Vagina (tissue), 2 donors: Measurements from ENCODE around the gene MYO3B. TPM values are rescaled to one million over a fixed set of nuclear protein-coding genes. Genes with fewer than 3 reads are reported as not detected.
A peak's percentile ranks its signal among the peaks of the same experiment; 100 is the strongest.

ENCODE experiments used
- DNase-seq, 2 donors: peaks; one replicate each; pipeline ENCODE4 v3.0.0-alpha.2; 2017; ENCODE audit errors: extremely low spot score in 2 of 2
- H3K27ac ChIP-seq: fragments of 200-600 bp; sonication (generic); one replicate; pipeline ENCODE4 v1.5.1; 2019
- H3K27me3 ChIP-seq: fragments of 200-600 bp; sonication (generic); one replicate; pipeline ENCODE4 v1.5.1; 2019
- H3K36me3 ChIP-seq, 2 donors: fragments of 200-600 bp; sonication (generic); one replicate each; pipeline ENCODE4 v1.5.1; 2017 to 2019
- H3K4me1 ChIP-seq: fragments of 200-600 bp; sonication (generic); one replicate; pipeline ENCODE4 v1.5.1; 2019
- H3K4me3 ChIP-seq, 2 donors: fragments of 200-600 bp; sonication (generic); 1 replicate in 1 of 2; 2 replicates in 1 of 2; pipeline ENCODE4 v1.5.1; 2016 to 2019
- H3K9me3 ChIP-seq: fragments of 200-600 bp; sonication (generic); one replicate; pipeline ENCODE4 v1.5.1; 2019
- POLR2A ChIP-seq, 2 donors: fragments of 450-650 bp; IDR thresholded peaks; one replicate each; pipeline ENCODE4 v1.6.1; 2017; ENCODE audit warnings: antibody characterized with exemption in 2 of 2, mild to moderate bottlenecking in 2 of 2, moderate library complexity in 2 of 2
- POLR2AphosphoS5 ChIP-seq, 2 donors: sonication (generic); formaldehyde crosslinking; IDR thresholded peaks; one replicate each; pipeline ENCODE4 v1.9.0; 2017; ENCODE audit warnings: antibody characterized with exemption in 2 of 2, mild to moderate bottlenecking in 2 of 2, low read depth in 1 of 2; ENCODE audit not compliant: insufficient read depth in 1 of 2
- intact Hi-C: fragments of 100-400 bp; cut with DNase I; formaldehyde crosslinking; loops from one replicate; pipeline ENCODE4 v1.15.1; 2023
- total RNA-seq: library from RNA; depleted of rRNA; stranded (reverse); fragments of >200 nt; gene quantifications from one replicate; pipeline ENCODE4 v1.2.3, GENCODE V29; 2016
- TF ChIP-seq, protein P1 (sequence below), 3 experiments: fragments of 450-650 bp in 2 of 3; fragments of 200-600 bp in 1 of 3; sonication (generic) in 1 of 3; IDR thresholded peaks; one replicate each; pipeline ENCODE4 v1.5.1; 2017 to 2019; ENCODE audit warnings: antibody characterized with exemption in 3 of 3, mild to moderate bottlenecking in 2 of 3, moderate library complexity in 2 of 3

The MYO3B gene
- total RNA-seq, 1 donor from 2014 or later: 0.49 TPM

DNA sequence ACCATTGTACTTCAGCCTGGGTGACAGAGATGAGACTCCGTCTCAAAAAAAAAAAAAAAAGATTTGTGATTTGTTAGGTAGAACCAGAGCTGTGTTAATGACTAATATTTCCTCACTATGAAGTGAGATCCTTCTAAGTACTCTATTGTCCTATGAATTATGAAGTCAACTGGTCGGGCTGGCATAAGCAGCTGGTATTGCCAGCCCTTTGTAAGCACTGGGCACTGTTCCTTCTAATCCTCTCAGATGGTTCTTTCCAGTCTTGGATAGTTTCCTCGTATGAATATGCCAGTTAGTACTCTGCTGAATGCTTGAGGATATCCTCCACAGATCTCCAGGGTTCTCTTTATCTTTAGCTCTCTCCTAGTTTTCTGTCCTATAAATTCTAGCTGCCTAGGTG, 314.1 kb downstream of the MYO3B start:
- Histone ChIP-seq H3K36me3 (no peaks in the 10 kb centered on the region), H3K4me3 (no peak overlapping the region), H3K9me3 (no peaks in the 10 kb centered on the region), H3K27ac (no peak overlapping the region), H3K4me1 (no peaks in the 10 kb centered on the region), H3K27me3 (no peaks in the 10 kb centered on the region)
- DNase-seq: no peak
- TF ChIP-seq, protein P1, sequence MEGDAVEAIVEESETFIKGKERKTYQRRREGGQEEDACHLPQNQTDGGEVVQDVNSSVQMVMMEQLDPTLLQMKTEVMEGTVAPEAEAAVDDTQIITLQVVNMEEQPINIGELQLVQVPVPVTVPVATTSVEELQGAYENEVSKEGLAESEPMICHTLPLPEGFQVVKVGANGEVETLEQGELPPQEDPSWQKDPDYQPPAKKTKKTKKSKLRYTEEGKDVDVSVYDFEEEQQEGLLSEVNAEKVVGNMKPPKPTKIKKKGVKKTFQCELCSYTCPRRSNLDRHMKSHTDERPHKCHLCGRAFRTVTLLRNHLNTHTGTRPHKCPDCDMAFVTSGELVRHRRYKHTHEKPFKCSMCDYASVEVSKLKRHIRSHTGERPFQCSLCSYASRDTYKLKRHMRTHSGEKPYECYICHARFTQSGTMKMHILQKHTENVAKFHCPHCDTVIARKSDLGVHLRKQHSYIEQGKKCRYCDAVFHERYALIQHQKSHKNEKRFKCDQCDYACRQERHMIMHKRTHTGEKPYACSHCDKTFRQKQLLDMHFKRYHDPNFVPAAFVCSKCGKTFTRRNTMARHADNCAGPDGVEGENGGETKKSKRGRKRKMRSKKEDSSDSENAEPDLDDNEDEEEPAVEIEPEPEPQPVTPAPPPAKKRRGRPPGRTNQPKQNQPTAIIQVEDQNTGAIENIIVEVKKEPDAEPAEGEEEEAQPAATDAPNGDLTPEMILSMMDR (IDR thresholded peaks at IDR 0.05): no peak
- TF ChIP-seq POLR2AphosphoS5 (IDR thresholded peaks at IDR 0.05; ENCODE audit: insufficient read depth in 1 of 2, low read depth in 1 of 2) (peak in 1 of 2 donors; percentile 14), POLR2A (IDR thresholded peaks at IDR 0.05) (no peak)
- intact Hi-C loops: no loop called here

DNA sequence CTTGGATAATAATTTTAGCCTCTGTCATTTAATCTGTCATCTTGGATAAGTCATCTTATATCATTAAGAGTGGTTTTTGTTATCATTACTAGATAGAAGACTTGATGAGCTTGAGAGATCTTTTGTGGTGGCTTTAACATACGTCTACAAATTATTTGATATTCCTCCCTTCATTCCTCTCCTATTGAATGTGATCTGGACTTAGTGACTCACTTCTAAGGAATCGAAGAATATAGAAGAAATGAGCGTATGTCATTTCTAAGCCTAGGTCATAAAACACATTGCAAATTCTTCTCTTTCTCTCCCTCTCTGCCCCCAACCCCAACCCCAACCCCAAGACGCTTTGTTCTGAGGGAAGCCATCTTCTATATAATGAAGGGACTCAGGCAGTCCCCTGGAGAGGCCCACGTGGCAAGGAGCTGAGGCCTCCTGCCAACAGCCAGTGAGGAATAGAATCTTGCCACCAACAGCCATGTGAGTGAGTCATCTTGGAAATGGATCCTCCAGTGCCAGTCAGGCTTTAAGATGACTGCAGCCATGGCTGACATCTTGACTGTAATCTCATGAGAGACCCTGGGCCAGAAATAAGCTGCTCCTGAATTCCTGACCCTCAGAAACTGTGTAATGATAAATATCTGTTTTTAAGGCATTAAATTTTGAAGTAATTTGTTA, 315.6 kb downstream of the MYO3B start:
- intact Hi-C loops: no loop called here
- Histone ChIP-seq H3K27ac (no peak overlapping the region), H3K36me3 (no peaks in the 10 kb centered on the region), H3K9me3 (no peaks in the 10 kb centered on the region), H3K4me1 (no peaks in the 10 kb centered on the region), H3K27me3 (no peaks in the 10 kb centered on the region), H3K4me3 (no peak overlapping the region)
- no peak for DNase-seq
- TF ChIP-seq POLR2AphosphoS5 (IDR thresholded peaks at IDR 0.05; ENCODE audit: insufficient read depth in 1 of 2, low read depth in 1 of 2) (no peak), POLR2A (IDR thresholded peaks at IDR 0.05) (no peak)
- TF ChIP-seq, protein P1 (IDR thresholded peaks at IDR 0.05): no peak

DNA sequence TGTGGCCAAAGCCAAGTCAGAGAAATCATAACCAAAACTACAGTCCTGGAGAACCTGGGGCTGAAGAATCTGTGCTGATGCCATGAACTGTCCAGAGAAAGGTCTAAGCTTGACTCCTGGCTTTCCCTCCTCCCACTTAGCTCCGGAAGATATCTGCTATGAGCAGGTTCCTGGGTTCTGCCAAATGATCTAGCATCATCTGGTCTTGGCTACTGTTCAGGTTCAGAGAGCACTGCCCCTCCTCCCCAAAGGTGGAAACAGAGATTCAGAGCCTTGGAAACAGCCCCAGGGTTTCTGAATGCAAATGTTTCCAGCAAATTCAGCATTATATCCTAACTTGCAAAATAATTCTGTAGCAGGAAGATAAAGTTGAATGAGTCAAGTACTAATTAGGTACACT, 317.9 kb downstream of the MYO3B start:
- H3K36me3 ChIP-seq: no peaks in the 10 kb centered on the region
- no peak for DNase-seq
- H3K27ac ChIP-seq: no peak overlapping the region
- no peaks in the 10 kb centered on the region for H3K27me3 ChIP-seq
- TF ChIP-seq, protein P1 (IDR thresholded peaks at IDR 0.05): no peak
- TF ChIP-seq POLR2AphosphoS5 (IDR thresholded peaks at IDR 0.05; ENCODE audit: insufficient read depth in 1 of 2, low read depth in 1 of 2) (no peak), POLR2A (IDR thresholded peaks at IDR 0.05) (no peak)
- H3K4me1 ChIP-seq: no peaks in the 10 kb centered on the region
- intact Hi-C loops: no loop called here
- no peaks in the 10 kb centered on the region for H3K9me3 ChIP-seq
- no peak overlapping the region for H3K4me3 ChIP-seq

DNA sequence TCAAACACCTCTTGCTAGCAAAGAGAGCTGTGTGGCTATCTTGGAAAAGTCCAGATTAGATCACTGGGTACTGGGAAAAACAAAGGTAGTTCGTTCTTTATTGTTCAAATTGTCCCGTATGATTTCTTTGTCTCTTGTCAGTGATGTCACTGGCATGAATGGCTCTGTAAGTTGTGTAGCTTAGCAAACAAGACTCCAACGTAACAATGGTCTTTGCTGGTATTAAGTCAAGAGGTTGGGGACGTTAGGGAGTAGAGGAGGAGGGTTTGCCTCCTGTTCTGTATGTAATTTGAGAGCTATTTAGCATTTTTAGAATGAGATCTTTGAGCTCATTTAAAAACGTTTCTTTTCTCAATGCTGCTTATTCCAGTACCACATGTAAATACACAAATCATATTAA, 320.7 kb downstream of the MYO3B start:
- no peak for DNase-seq
- intact Hi-C loops: no loop called here
- Histone ChIP-seq H3K9me3 (no peaks in the 10 kb centered on the region), H3K27me3 (no peaks in the 10 kb centered on the region), H3K27ac (no peak overlapping the region), H3K4me1 (no peaks in the 10 kb centered on the region), H3K36me3 (no peaks in the 10 kb centered on the region), H3K4me3 (no peak overlapping the region)
- no peak for TF ChIP-seq POLR2AphosphoS5 (IDR thresholded peaks at IDR 0.05; ENCODE audit: insufficient read depth in 1 of 2, low read depth in 1 of 2)
- TF ChIP-seq, protein P1 (IDR thresholded peaks at IDR 0.05): no peak
- no peak for TF ChIP-seq POLR2A (IDR thresholded peaks at IDR 0.05)

DNA sequence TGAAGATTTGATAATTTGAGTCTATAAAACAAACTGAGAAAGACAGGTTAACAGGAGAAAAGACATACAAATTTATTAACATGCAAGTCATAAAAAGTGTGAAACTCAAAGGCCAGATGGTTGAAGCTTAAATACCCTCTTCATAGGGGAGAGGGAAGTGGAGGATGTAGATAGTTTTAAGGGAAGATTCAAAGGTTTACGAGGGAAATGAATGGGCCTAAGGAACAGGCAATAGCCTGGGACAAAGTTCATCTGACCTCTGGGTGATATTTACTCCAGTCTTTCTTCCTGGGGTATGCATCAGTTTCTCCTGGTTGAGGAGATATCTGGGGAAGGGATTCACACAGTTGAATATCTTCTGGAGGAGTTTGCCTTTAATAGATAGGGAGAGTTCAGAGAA, 322.2 kb downstream of the MYO3B start:
- no peak for DNase-seq
- no peak overlapping the region for H3K27ac ChIP-seq
- intact Hi-C loops: no loop called here

More for the DNA sequence above, 322.2 kb downstream of the MYO3B start:
- H3K4me3 ChIP-seq: no peak overlapping the region
- TF ChIP-seq POLR2AphosphoS5 (IDR thresholded peaks at IDR 0.05; ENCODE audit: insufficient read depth in 1 of 2, low read depth in 1 of 2) (no peak), POLR2A (IDR thresholded peaks at IDR 0.05) (no peak)
- TF ChIP-seq, protein P1 (IDR thresholded peaks at IDR 0.05): no peak
- H3K9me3 ChIP-seq: no peaks in the 10 kb centered on the region
- H3K4me1 ChIP-seq: no peaks in the 10 kb centered on the region
- no peaks in the 10 kb centered on the region for H3K27me3 ChIP-seq
- H3K36me3 ChIP-seq: no peaks in the 10 kb centered on the region
